ENCODE measurements around the gene PCIF1.
A peak's percentile ranks its signal among the peaks of the same experiment; 100 is the strongest.

The PCIF1 gene

GRCh38 chr20:45933266-45934045 lies 1.0 kb upstream of the PCIF1 start:
- Histone ChIP-seq H3K27ac (ENCODE audit: low read length) (peak overlapping the region; percentile 95), H3K36me3 (ENCODE audit: control insufficient read depth in 1 of 2, insufficient read depth in 2 of 2, low read length in 2 of 2) (peaks cover 12 to 24% of the 10 kb centered on the region in 2 donors), H3K27me3 (ENCODE audit: low read depth, low read length) (no peaks in the 10 kb centered on the region), H3K4me1 (ENCODE audit: control insufficient read depth in 1 of 2, insufficient read depth in 2 of 2, low read length in 2 of 2) (peaks cover 0 to 30% of the 10 kb centered on the region in 2 donors), H3K4me3 (ENCODE audit: low read depth in 1 of 2, low read length in 2 of 2) (peak overlapping the region; percentile 87 to 96), H3K9me3 (ENCODE audit: control insufficient read depth in 1 of 2, low read length in 2 of 2) (no peaks in the 10 kb centered on the region)

DNA sequence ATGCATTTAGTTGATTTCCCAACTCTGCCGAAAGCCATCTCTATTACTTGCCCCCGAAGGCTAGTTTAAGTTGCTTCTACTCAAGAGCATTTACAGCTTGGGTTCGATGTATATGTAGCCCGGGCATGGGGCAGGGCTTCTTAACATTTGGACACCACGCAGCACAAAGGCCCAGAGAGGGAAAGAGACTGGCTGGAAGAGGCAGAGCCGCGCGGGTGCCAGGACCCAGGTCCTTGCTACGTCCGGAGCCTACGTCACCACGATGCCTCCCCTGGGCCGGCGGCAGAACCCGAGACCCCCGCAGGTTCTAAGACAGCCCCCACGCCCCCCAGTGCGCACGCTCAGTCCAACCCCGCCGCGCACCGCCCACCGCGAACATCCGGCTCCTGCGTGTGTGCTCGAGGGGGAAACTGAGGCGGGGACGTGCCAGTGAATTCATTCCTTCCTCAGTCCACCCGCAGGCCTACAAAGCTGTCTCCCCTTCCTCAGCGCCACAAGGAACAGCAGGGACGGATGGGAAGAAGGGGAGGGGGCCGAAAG lies 367 bp upstream of the PCIF1 start:
- Histone ChIP-seq H3K27ac (ENCODE audit: low read length) (peak overlapping the region; percentile 95), H3K4me1 (ENCODE audit: control insufficient read depth in 1 of 2, insufficient read depth in 2 of 2, low read length in 2 of 2) (peaks cover 0 to 30% of the 10 kb centered on the region in 2 donors), H3K27me3 (ENCODE audit: low read depth, low read length) (no peaks in the 10 kb centered on the region), H3K36me3 (ENCODE audit: control insufficient read depth in 1 of 2, insufficient read depth in 2 of 2, low read length in 2 of 2) (peaks cover 19 to 31% of the 10 kb centered on the region in 2 donors), H3K4me3 (ENCODE audit: low read depth in 1 of 2, low read length in 2 of 2) (peak overlapping the region; percentile 87 to 96), H3K9me3 (ENCODE audit: control insufficient read depth in 1 of 2, low read length in 2 of 2) (no peaks in the 10 kb centered on the region)

GRCh38 chr20:45935416-45936046 lies 1.0 kb downstream of the PCIF1 start:
- Histone ChIP-seq H3K27me3 (ENCODE audit: low read depth, low read length) (no peaks in the 10 kb centered on the region), H3K9me3 (ENCODE audit: control insufficient read depth in 1 of 2, low read length in 2 of 2) (no peaks in the 10 kb centered on the region), H3K4me1 (ENCODE audit: control insufficient read depth in 1 of 2, insufficient read depth in 2 of 2, low read length in 2 of 2) (peaks cover 0 to 30% of the 10 kb centered on the region in 2 donors), H3K4me3 (ENCODE audit: low read depth in 1 of 2, low read length in 2 of 2) (peak overlapping the region; percentile 87 to 93), H3K27ac (ENCODE audit: low read length) (peak overlapping the region; percentile 95), H3K36me3 (ENCODE audit: control insufficient read depth in 1 of 2, insufficient read depth in 2 of 2, low read length in 2 of 2) (peaks cover 33 to 45% of the 10 kb centered on the region in 2 donors)

- no peak overlapping the region for H3K27ac ChIP-seq (ENCODE audit: low read length)
- no peaks in the 10 kb centered on the region for H3K27me3 ChIP-seq (ENCODE audit: low read depth, low read length)
- H3K4me1 ChIP-seq (ENCODE audit: control insufficient read depth in 1 of 2, insufficient read depth in 2 of 2, low read length in 2 of 2): peaks cover 0 to 29% of the 10 kb centered on the region in 2 donors
- no peak overlapping the region for H3K4me3 ChIP-seq (ENCODE audit: low read depth in 1 of 2, low read length in 2 of 2)
- H3K36me3 ChIP-seq (ENCODE audit: control insufficient read depth in 1 of 2, insufficient read depth in 2 of 2, low read length in 2 of 2): peaks cover 36 to 60% of the 10 kb centered on the region in 2 donors
- no peaks in the 10 kb centered on the region for H3K9me3 ChIP-seq (ENCODE audit: control insufficient read depth in 1 of 2, low read length in 2 of 2)
These were observed 3.3 kb downstream of the PCIF1 start for GRCh38 chr20:45937765-45938164.

- H3K9me3 ChIP-seq (ENCODE audit: control insufficient read depth in 1 of 2, low read length in 2 of 2): no peaks in the 10 kb centered on the region
- H3K4me1 ChIP-seq (ENCODE audit: control insufficient read depth in 1 of 2, insufficient read depth in 2 of 2, low read length in 2 of 2): peaks cover 0 to 18% of the 10 kb centered on the region in 2 donors
- H3K27me3 ChIP-seq (ENCODE audit: low read depth, low read length): no peaks in the 10 kb centered on the region
- no peak overlapping the region for H3K27ac ChIP-seq (ENCODE audit: low read length)
- peaks cover 48 to 71% of the 10 kb centered on the region in 2 donors for H3K36me3 ChIP-seq (ENCODE audit: control insufficient read depth in 1 of 2, insufficient read depth in 2 of 2, low read length in 2 of 2)
- no peak overlapping the region for H3K4me3 ChIP-seq (ENCODE audit: low read depth in 1 of 2, low read length in 2 of 2)
These were observed 4.4 kb downstream of the PCIF1 start for GRCh38 chr20:45938727-45939438.

DNA sequence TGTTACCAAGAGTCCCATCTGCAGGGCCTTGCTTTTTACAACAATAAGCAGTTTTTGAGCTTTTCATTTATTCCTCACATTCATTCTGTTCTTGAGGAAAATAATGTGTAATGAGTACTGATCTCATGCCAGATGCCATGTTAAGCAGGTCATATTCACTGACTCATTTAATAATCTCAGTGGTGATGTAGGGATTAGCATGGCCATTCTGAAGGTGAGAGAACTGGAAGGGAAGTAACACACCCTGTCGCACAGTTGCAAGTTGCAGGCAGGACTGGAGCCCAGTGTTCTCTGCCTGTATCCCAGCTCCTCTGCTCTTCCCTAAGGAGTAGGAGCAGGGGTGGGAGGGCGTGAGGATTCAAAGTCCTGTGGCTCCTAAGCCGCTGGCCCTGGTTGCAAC lies 5.6 kb downstream of the PCIF1 start:
- H3K9me3 ChIP-seq (ENCODE audit: control insufficient read depth in 1 of 2, low read length in 2 of 2): no peaks in the 10 kb centered on the region
- no peak overlapping the region for H3K27ac ChIP-seq (ENCODE audit: low read length)
- H3K36me3 ChIP-seq (ENCODE audit: control insufficient read depth in 1 of 2, insufficient read depth in 2 of 2, low read length in 2 of 2): peaks cover 59 to 76% of the 10 kb centered on the region in 2 donors
- no peaks in the 10 kb centered on the region for H3K27me3 ChIP-seq (ENCODE audit: low read depth, low read length)
- peaks cover 0 to 18% of the 10 kb centered on the region in 2 donors for H3K4me1 ChIP-seq (ENCODE audit: control insufficient read depth in 1 of 2, insufficient read depth in 2 of 2, low read length in 2 of 2)
- no peak overlapping the region for H3K4me3 ChIP-seq (ENCODE audit: low read depth in 1 of 2, low read length in 2 of 2)

GRCh38 chr20:45940469-45940868 lies 6.0 kb downstream of the PCIF1 start:
- H3K9me3 ChIP-seq (ENCODE audit: control insufficient read depth in 1 of 2, low read length in 2 of 2): no peaks in the 10 kb centered on the region
- H3K4me3 ChIP-seq (ENCODE audit: low read depth in 1 of 2, low read length in 2 of 2): no peak overlapping the region
- no peaks in the 10 kb centered on the region for H3K27me3 ChIP-seq (ENCODE audit: low read depth, low read length)
- H3K4me1 ChIP-seq (ENCODE audit: control insufficient read depth in 1 of 2, insufficient read depth in 2 of 2, low read length in 2 of 2): peaks cover 0 to 17% of the 10 kb centered on the region in 2 donors
- H3K36me3 ChIP-seq (ENCODE audit: control insufficient read depth in 1 of 2, insufficient read depth in 2 of 2, low read length in 2 of 2): peaks cover 63 to 78% of the 10 kb centered on the region in 2 donors
- no peak overlapping the region for H3K27ac ChIP-seq (ENCODE audit: low read length)

GRCh38 chr20:45943613-45944012 lies 9.1 kb downstream of the PCIF1 start:
- peaks cover 77 to 93% of the 10 kb centered on the region in 2 donors for H3K36me3 ChIP-seq (ENCODE audit: control insufficient read depth in 1 of 2, insufficient read depth in 2 of 2, low read length in 2 of 2)
- H3K27me3 ChIP-seq (ENCODE audit: low read depth, low read length): no peaks in the 10 kb centered on the region
- no peak overlapping the region for H3K27ac ChIP-seq (ENCODE audit: low read length)
- no peaks in the 10 kb centered on the region for H3K4me1 ChIP-seq (ENCODE audit: control insufficient read depth in 1 of 2, insufficient read depth in 2 of 2, low read length in 2 of 2)
- H3K9me3 ChIP-seq (ENCODE audit: control insufficient read depth in 1 of 2, low read length in 2 of 2): no peaks in the 10 kb centered on the region
- no peak overlapping the region for H3K4me3 ChIP-seq (ENCODE audit: low read depth in 1 of 2, low read length in 2 of 2)

DNA sequence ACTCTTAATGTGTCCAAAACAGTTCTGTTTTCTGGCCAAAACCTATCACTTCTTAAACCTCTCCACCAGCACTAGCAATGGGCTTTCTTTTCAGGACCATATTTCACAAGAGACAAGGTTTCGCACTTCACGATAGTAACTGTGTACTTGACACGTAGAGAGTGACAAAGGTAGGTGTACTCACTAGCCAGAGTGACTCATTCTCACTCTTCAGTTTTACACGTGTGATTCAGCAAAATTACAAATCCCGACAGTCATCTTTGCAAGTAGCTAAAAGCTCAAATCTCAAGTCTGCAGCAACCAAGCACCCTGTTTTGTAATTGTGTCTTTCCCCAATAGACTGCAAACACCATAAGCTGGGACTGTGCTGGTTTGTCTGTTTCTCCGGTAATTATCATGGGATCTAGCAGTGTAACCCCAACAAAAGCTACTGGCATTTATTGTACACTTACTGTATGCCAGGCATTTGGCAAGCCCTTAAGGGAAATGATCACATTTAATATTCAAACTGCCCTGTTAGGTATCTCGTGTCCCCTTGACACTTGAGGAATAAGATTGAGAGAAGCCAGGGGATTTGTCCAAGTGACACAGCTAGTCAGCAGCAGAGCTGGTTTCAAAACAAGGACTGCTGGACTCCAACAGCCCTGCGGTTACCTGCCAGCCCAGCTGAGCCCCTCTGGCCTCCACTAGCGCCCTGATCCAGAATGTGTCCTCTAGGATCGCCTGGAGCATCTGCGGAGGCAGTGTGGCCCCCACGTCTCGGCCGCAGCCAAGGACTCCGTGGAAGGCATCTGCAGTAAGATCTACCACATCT lies 9.9 kb downstream of the PCIF1 start:
- H3K4me3 ChIP-seq (ENCODE audit: low read depth in 1 of 2, low read length in 2 of 2): no peak overlapping the region
- H3K27ac ChIP-seq (ENCODE audit: low read length): no peak overlapping the region
- no peaks in the 10 kb centered on the region for H3K27me3 ChIP-seq (ENCODE audit: low read depth, low read length)
- H3K36me3 ChIP-seq (ENCODE audit: control insufficient read depth in 1 of 2, insufficient read depth in 2 of 2, low read length in 2 of 2): peaks cover 77 to 93% of the 10 kb centered on the region in 2 donors
- no peaks in the 10 kb centered on the region for H3K9me3 ChIP-seq (ENCODE audit: control insufficient read depth in 1 of 2, low read length in 2 of 2)
- H3K4me1 ChIP-seq (ENCODE audit: control insufficient read depth in 1 of 2, insufficient read depth in 2 of 2, low read length in 2 of 2): no peaks in the 10 kb centered on the region

GRCh38 chr20:45944965-45945677 lies 10.6 kb downstream of the PCIF1 start:
- H3K27me3 ChIP-seq (ENCODE audit: low read depth, low read length): no peaks in the 10 kb centered on the region
- H3K9me3 ChIP-seq (ENCODE audit: control insufficient read depth in 1 of 2, low read length in 2 of 2): no peaks in the 10 kb centered on the region
- no peak overlapping the region for H3K4me3 ChIP-seq (ENCODE audit: low read depth in 1 of 2, low read length in 2 of 2)
- peaks cover 75 to 93% of the 10 kb centered on the region in 2 donors for H3K36me3 ChIP-seq (ENCODE audit: control insufficient read depth in 1 of 2, insufficient read depth in 2 of 2, low read length in 2 of 2)
- no peak overlapping the region for H3K27ac ChIP-seq (ENCODE audit: low read length)
- no peaks in the 10 kb centered on the region for H3K4me1 ChIP-seq (ENCODE audit: control insufficient read depth in 1 of 2, insufficient read depth in 2 of 2, low read length in 2 of 2)
